ENCODE data around the gene CISD1. TPM values are rescaled to one million over a fixed set of nuclear protein-coding genes. Genes with fewer than 3 reads are reported as not detected.

CISD1 gene
- total and polyA plus RNA-seq, 2 of the 4 experiments (the other 2 are of a cell fraction) = 28.2 to 34.6 TPM

DNA sequence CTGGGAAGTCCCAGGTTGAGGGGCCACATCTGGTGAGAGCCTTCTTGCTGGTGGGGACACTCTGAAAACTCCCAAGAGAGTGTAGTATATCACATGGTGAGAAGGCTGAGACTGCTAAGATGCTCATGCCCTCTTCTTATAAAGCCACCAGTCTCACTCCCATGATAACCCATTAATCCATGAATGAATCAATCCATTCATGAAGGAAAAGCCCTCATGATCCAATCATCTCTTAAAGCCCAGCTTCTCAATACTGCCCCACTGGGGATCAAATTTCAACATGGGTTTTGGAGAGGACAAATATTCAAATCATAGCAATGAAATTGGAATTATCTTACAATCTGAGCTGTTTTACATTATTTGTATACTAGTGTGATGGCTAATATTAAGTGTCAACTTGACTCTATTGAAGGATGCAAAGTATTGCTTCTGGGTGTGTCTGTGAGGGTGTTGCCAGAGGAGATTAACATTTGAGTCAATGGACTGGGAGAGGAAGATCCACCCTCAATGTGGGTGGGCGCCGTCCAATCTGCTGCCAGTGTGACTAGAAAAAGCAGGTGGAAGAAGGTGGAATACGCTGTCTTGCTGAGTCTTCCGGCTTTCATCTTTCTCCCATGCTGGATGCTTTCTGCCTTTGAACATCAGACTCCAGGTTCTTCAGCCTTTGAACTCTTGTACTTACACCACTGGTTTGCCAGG is 51.5 kb downstream of the CISD1 start:
- H3K56ac ChIP-seq (ENCODE audit: extremely low read depth, insufficient read depth, low read length) = no peak overlapping the region
- no peak overlapping the region for H3K9ac ChIP-seq (ENCODE audit: low read depth, low read length)
- H2AFZ ChIP-seq (replicated peaks; ENCODE audit: low read length, poor library complexity) = no peak overlapping the region
- no peak overlapping the region for H3K4me2 ChIP-seq (ENCODE audit: low read depth, low read length)
- no peak overlapping the region for H3K14ac ChIP-seq (replicated peaks; ENCODE audit: low read depth, low read length)
- H3K4me3 ChIP-seq (ENCODE audit: insufficient read depth, low read depth, low read length) = no peak overlapping the region
- no peak overlapping the region for H2BK5ac ChIP-seq (ENCODE audit: low read depth, low read length, poor library complexity, severe bottlenecking)
- WGBS, 2 experiments (ENCODE audit: extremely low coverage in 2 of 2, insufficient read length in 1 of 2) = 79% methylated on average over 2 of the region's 4 CpGs; no CpG with 5 or more reads in 1 of the 2 experiments
- in situ Hi-C loops (cut with MboI; ENCODE audit: low sequenced_read_pairs) (no loop called here), intact Hi-C loops (cut with micrococcal nuclease) (no loop called here), dilution Hi-C loops (cut with HindIII; ENCODE audit: low sequenced_read_pairs, unreplicated experiment) (loop anchor here (25.0 kb wide), 1 partner anchor 133 kb away; no protein-coding TSS in a partner anchor)
- no peaks in the 10 kb centered on the region for H3K79me1 ChIP-seq (ENCODE audit: low read depth in 1 of 2, low read length in 2 of 2)
- H4K5ac ChIP-seq (ENCODE audit: low read depth, low read length) = no peak overlapping the region
- H4K91ac ChIP-seq (ENCODE audit: insufficient read depth, low read depth, low read length) = no peak overlapping the region
- H2BK20ac ChIP-seq (ENCODE audit: low read depth, low read length) = no peak overlapping the region
- H3K27ac ChIP-seq (ENCODE audit: insufficient read depth, low read length) = no peak overlapping the region
- H3K36me3 ChIP-seq (ENCODE audit: control insufficient read depth, insufficient read depth, low read length) = no peaks in the 10 kb centered on the region
- no peak for DNase-seq
- ChIA-PET CTCF (no interaction called here), POLR2A (ENCODE audit: unreplicated experiment) (no interaction called here)
- H3K4me1 ChIP-seq (ENCODE audit: control insufficient read depth, insufficient read depth, low read length) = no peaks in the 10 kb centered on the region
- H2BK15ac ChIP-seq (ENCODE audit: low read depth, low read length) = no peak overlapping the region
- no peak overlapping the region for H3K4ac ChIP-seq (ENCODE audit: low read depth, low read length)
- no peaks in the 10 kb centered on the region for H3K9me3 ChIP-seq (ENCODE audit: control insufficient read depth, insufficient read depth, low read length)
- H4K20me1 ChIP-seq (ENCODE audit: insufficient read depth, low read length) = no peaks in the 10 kb centered on the region
- no TSS peak for BruUV-seq (replicated peaks)
- H3K18ac ChIP-seq (ENCODE audit: low read depth, low read length) = no peak overlapping the region
- ATAC-seq (ENCODE audit: low read depth) = no peak
- TF ChIP-seq, protein P1, sequence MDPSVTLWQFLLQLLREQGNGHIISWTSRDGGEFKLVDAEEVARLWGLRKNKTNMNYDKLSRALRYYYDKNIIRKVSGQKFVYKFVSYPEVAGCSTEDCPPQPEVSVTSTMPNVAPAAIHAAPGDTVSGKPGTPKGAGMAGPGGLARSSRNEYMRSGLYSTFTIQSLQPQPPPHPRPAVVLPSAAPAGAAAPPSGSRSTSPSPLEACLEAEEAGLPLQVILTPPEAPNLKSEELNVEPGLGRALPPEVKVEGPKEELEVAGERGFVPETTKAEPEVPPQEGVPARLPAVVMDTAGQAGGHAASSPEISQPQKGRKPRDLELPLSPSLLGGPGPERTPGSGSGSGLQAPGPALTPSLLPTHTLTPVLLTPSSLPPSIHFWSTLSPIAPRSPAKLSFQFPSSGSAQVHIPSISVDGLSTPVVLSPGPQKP (IDR thresholded peaks at IDR 0.05; ENCODE audit: borderline replicate concordance, low read depth, low read length) = no peak
- TF ChIP-seq POLR2A (IDR thresholded peaks at IDR 0.05; ENCODE audit: low read depth, low read length) = no peak
- TF ChIP-seq BHLHE40 (IDR thresholded peaks at IDR 0.05; ENCODE audit: low read depth, low read length) = no peak
- no peak for TF ChIP-seq RFX5 (IDR thresholded peaks at IDR 0.05; ENCODE audit: low read depth, low read length)
- H2AK9ac ChIP-seq (replicated peaks; ENCODE audit: low read depth, low read length, poor library complexity) = no peak overlapping the region
- no peak overlapping the region for H2BK120ac ChIP-seq (ENCODE audit: low read depth, low read length)
- H3K27me3 ChIP-seq (ENCODE audit: control insufficient read depth, insufficient read depth, low read length) = no peaks in the 10 kb centered on the region
- H4K8ac ChIP-seq (ENCODE audit: low read depth in 2 of 2, low read length in 2 of 2) = no peak overlapping the region
- H3K9me1 ChIP-seq (ENCODE audit: insufficient read depth, low read length) = no peaks in the 10 kb centered on the region
- no peak overlapping the region for H3K23ac ChIP-seq (ENCODE audit: low read depth, low read length)
- H2AK5ac ChIP-seq (ENCODE audit: low read depth, low read length) = no peak overlapping the region
